ENCODE measurements around the gene ABHD17A.
"Not testable (repeated sequence)": the region's sequence is repeated elsewhere in the genome, so short reads cannot be mapped to it uniquely, and the experiment has no call there.

The ABHD17A gene

DNA sequence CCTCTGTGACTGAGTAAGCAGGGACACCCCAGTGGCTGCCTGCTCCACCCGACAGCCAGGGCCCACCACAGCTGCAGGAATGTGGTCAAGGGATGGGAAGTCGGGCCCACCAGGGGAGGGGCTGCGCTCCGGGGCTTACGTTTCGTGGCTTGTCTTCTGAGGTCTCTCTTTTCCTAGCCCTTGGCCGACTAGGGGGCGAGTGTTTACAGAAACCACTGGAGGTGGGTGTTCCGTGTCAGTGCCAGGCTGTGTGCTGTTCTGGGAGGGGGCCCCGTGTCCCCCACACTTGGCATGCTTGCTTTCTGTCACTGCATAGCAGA is 24.4 kb upstream of the ABHD17A start:
- DNase-seq, result no peak

DNA sequence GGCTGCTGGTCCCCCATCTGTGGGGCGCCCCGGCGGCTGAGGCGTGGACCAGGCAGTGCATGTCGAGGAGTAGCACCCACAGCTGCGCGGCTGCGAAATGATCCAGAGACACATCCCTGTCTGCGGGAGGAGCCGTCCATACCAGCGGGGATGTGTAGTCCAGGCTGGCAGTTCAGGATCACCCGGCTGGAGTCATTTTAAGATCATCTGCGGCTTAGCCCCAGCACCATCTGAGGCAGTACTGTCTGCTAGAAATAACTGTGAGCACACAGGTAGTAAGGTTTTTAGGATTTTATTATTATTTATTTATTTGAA is 23.0 kb upstream of the ABHD17A start:
- DNase-seq, result no peak

DNA sequence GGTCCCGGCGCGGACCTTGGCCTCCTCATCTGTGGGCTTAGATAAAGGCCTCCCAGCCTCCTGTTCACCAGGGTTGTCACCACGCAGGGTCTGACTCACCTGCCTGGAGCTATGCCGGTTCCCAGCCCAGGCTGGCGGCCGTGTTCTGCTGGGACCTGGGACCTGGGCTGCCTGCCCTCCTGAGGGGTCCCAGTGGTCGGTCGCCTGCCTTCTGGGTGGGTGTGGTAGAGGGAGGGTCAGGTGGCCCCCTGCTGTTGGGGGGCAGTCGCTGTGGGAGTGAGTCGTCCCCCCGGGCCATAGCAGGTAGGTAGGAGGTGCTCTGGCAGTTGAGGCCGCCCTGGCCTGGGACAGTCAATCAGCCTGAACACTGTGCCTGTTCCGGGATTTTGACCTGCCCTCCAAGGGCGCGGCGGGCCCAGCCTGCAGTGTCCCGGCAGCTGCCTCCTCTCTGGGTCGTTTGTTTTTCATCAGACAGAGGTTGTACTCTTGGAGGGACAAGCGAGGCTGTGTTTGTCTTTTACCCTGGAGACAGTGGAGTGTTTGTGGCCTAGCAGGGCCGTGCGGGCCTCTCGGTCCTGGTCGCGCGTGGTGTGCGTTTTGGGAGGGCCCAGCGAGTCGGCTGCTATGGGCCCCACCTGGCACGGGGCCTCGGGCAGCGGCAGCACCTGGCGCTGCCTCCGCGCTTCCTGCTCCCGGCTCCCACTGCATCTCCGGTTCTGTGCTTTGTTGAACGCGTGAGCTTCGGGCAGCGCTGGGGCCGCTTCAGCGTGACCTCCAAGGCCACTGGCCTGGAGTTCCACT is 22.5 kb upstream of the ABHD17A start:
- DNase-seq, result no peak

DNA sequence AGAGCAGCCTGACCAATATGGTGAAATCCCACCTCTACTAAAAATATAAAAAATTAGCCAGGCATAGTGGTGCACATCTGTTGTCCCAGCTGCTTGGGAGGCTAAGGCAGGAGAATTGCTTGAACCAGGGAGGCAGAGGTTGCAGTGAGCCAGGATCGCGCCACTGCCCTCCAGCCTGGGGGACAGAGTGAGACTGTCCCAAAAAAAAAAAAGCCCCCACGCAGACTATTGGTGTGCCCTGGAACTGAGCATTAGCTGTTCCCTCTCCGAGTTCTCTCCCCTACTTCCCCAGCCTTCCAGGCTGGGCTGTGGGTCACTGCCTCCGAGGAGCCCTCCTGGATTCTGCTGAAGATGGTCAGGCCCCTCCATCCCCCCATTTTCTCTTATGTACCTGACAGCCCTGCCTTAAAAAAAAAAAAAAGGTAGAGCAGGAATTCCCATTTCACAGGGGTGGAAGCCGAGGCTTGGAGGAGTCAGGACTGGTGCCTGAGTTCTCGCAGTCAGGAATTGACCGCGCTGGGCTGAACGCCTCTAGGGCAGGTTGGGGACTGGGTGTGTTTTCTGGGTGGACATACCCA is 21.8 kb upstream of the ABHD17A start:
- no peak for DNase-seq

DNA sequence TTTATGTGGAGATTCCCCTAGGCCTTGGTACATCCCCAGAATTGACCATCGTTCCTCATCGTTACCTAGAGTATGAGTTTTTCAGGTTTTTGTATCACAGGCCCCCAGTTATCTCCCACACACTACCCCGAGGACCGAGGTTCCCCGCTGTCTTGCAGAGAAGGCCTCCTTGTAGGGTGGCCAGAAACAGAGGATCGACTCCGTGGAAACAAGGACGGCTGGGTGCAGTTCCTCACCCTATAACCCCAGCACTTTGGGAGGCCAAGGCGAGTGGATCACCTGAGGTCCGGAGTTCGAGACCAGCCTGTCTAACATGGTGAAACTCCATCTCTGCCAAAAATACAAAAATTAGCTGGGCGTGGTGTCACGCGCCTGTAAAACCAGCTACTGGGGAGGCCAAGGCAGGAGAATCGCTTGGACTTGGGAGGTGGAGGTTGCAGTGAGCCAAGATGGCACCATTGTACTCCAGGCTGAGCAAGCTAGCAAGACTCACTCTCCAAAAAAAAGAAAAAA is 20.6 kb upstream of the ABHD17A start:
- no peak for DNase-seq

DNA sequence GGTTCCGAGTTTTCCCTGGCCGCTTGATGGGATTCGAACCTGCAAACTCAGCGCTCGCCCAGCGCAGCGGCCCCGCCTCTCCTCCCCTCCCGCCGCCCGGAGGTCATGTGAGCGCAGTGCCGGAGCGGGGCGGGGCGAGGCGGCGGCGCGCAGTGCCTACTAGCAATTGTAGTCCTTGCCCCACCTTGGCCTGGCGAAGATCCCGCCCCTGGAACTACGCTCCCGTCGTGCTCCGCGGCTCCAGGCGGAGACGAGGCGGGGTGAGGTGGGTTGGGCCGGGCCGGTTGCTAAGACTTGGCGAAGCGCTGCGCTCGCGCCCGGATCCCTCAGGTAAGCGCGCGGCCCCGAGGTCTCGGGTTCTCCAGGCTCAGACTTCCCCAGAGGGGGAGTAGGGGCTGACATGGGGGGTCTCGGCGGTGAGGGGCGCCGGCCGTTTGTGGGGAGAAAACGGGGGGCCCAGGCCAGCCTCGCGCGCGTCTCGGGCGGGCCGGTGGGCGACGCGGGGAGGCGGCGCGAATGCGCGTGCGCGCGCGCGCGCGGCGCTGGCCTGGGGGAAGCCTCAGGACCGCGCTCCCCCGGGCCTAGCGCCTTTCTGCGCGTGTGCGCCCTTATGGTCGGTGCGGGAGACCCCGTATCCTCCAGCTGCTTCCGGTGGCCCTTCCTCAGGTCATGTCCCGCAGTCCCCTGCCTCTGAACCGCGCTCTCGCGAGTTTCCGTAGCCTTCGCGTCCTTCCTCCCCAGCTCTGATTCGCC is 20.0 kb upstream of the ABHD17A start, which contains the start of the genes ADAT3 and SCAMP4:
Gene ADAT3, plus strand, starts transcription at position 290 of the 753 bp plus-strand sequence. CDS start 6,649 bp downstream, outside the sequence.
Gene SCAMP4, plus strand, starts transcription at position 290 of the 753 bp plus-strand sequence. CDS start 9,621 bp downstream, outside the sequence.
- peak; percentile 94 for DNase-seq

DNA sequence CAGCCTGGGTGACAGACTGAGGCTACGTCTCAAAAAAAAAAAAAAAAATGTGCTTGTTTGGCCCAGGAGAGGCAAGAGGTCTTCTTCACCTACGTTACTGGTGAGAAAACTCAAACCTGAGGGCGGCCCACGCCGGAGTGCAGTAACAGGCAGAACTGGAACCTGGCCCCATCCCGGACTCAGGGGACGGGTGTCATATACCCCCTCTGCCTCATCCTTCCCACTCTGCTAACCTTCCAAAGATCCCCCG is 19.5 kb upstream of the ABHD17A start:
- DNase-seq, result no peak

DNA sequence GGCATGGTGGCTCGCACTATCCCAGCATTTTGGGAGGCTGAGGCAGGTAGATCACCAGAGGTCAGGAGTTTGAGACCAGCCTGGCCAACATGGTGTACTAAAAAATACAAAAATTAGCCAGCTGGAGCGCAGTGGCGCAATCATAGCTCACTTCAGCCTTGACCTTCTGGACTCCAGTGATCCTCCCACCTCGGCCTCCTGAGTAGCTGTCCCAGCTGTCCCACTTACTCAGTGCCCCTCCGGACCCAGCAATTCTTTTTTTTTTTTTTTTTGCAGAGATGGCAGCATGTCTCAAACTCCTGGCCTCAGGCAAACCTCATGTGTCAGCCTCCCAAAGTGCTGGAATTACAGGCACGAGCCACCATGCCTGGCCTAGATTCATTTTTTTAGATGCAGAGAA is 17.6 kb upstream of the ABHD17A start:
- no peak for DNase-seq

DNA sequence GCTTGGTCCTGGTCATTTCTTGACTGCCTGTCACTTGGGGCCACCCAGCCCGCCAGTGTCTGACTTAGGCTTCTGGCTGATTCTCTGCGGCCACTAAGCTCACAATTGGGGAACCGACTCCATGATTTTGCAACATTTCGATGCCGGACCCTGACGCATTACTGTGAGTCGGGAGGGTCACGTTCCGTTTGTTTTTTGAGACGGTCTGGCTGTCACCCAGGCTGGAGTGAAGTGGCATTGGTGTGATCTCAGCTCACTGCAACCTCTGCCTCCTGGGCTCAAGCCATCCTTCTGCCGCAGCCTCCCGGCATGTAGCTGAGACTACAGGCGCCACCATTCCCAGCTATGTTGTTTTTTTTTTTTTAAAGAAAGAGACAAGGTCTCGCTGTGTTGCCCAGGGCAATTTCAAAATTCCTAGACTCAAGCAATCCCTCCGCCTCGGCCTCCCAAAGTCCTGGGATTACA is 16.7 kb upstream of the ABHD17A start:
- no peak for DNase-seq

DNA sequence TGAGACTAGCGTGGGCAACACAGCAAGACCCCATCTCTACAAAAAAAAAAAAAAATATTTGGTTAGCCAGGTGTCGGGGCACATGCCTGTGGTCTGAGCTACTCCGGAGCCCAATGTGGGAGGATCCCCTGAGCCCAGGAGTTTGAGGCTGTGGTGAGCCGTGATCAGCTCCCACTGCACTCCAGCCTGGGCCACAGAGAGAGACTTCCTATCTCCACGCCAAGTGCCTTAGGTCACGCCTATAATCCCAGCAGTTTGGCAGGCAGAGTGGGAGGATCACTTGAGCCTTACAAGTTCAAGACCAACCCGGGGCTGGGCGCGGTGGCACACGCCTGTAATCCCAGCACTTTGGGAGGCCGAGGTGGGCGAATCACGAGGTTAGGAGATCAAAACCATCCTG is 11.2 kb upstream of the ABHD17A start:
- DNase-seq, result no peak

DNA sequence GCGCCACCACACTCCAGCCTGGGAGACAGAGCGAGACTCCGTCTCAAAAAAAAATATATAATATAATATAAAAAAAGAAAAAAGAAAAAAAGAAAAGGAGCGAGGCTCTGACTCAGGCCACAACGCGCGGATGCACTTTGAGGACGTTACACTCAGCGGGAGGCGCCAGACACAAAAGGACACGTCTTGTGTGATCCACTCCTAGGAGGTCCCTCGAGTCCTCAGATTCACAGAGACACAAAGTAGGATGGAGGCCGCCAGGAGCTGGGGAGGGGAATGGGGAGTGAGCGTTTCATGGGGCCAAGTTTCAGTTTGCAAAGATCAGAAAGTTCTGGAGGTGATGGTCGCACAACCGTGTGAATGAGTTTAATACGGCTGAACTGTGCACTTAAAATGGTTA is 8.5 kb upstream of the ABHD17A start:
- DNase-seq, result no peak

DNA sequence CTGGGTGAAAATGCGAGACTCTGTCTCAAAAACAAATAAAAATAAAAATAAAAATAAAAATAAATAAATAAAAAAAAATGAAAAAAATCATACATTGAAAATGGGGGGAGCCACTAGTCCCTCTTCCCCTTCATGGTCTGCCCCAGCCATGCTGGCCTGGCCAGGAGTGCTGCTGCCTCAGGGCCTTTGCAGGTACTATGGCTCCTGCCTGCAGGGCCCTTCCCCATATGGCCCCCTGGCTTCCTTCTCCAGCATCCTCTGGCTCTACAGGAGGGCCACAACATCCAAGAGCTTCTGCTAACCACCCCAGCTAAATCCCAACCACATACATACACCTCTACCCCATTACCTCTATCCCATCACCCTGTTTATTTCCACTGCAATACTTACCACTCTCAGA is 4.6 kb upstream of the ABHD17A start:
- DNase-seq, result no peak

DNA sequence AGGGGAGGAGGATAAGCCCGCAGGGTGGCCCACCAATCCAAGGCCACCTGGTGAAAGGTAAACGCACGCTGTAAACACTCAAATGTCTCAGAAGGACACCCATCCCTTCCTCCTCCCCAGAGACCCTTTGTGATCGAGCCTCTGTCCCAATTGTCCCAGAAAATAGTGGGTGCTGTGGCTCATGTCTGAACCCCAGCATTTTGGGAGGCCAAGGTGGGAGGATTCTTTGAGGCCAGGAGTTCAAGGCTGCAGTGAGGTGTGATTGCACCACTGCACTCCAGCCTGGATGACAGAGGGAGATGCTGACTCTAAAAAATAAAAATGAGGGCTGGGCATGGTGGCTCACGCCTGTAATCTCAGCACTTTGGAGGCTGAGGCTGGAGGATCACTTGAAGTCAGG is 3.1 kb upstream of the ABHD17A start:
- DNase-seq, result no peak

DNA sequence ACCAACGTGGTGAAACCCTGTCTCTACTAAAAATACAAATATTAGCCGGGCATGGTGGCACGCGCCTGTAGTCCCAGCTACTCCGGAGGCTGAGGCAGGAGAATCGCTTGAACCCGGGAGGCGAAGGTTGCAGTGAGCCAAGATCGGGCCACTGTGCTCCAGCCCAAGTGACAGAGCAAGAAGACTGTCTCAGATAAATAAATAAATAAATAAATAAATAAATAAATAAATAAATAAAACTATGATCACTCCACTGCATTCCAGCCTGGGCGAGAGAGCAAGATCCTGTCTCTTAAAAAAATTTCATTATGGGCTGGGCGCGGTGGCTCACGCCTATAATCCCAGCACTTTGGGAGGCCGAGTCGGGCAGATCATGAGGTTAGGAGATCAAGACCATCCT is 1.1 kb upstream of the ABHD17A start:
- not testable (repeated sequence) for DNase-seq

DNA sequence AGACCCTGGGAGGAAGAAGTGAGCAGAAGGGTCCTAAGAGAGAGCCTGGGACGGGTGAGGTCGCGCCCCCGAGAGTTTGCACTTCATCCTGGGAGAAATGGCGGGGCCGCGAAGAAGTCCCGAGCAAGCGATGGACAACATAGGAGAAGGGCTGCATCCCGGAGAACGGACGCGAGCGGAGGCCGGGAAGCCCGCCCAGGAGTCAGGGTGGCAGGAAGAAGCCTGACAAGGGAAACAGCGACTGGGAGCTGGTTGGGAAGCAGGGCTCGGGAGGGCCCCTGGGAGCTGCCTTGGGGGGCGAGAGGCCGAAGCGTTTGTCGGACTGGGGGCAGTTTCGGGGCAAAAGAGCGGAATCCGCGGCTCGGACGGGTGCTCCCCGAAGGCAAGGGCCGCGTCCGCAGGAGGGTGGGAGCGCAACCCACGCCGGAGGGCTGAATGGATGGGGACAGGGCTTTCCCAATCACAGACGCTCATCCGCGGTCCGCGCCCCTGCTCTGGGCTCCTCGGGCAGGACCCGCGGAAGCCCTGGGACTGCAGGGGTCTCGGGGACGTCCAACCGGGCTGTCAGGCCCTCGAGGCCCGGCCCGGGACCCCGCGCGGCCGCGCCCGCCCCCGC is 469 bp downstream of the ABHD17A start:
- DNase-seq, result no peak

DNA sequence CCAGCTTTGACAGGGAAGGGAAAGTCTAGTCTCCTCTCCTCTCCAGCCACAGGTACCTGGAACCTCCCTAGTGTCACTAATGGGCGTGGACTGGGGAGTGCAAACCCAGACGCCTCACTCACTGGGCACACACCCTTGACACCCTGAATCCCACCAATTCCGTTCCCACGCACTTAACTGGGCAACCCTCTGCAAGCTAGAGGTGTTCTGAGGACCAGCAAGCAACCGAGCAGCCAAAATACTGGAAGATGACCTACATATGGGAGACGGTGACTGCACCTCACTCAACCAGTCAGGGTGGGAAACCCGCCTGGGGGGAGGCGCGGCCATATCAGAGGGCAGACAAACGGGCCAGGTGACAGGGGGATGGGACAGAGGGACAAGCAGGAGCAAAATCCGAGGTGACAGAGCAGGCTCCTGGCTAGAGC is 991 bp downstream of the ABHD17A start:
- DNase-seq, result no peak

DNA sequence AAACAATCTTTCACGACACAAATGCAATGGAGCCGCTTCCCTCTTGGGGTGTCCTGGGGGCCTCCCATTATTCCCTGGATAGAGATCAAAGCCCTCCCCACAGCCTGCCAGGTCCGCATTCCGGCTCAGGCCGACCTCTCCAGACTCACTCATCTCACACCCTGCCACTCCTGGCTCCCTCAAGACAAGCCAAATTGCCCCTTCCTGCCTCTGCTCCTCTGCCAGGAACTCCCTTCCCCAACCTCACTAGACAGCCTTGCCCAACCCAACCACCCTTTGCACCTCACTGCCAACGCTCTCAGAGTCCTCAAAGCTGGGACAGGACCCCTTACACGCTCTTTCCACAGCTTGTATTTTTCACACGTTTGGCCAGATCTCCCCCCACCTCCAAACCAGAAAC is 1.5 kb downstream of the ABHD17A start:
- no peak for DNase-seq

DNA sequence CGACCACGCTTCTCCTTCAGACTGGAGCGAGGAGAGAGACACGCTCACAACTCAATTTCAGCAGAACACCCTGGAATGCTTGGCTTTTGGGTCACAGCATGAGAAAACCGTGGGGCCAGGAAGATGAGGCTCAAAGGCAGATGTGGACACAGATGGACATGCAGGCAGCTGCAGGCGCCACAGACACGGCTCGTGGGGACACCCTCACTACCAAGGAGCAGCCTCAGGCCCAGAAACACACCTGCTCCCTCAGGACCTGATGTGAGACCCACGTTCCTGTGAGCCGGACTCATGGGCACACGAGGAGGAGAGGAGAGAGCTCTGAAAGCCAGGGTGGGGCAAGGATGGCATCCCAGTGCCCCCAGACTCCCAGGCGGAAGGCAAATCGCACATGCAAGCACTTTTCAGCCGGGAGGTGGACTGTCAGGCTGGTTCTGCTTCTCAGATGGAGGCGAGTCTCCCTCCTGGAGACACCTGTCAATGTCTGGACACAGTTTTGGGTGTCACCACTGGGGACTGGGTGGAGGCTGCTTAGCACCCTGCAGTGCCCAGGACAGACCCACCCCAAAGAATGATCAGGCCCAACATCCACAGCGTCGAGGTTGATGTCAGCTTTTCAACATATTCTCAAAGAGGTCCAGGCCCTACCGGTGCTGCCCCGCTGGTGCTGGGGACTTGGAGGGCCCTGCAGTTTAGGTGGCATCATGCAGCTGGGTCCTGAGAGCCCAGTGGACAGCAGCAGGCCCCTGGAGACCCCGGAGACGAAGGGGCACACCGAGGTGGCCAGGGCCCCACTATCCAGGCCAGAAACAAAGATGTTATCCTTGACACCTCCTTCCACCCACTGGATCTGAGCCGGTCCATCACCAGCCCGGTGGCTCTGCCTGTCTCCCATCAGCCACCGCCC is 2.3 kb downstream of the ABHD17A start:
- no peak for DNase-seq

DNA sequence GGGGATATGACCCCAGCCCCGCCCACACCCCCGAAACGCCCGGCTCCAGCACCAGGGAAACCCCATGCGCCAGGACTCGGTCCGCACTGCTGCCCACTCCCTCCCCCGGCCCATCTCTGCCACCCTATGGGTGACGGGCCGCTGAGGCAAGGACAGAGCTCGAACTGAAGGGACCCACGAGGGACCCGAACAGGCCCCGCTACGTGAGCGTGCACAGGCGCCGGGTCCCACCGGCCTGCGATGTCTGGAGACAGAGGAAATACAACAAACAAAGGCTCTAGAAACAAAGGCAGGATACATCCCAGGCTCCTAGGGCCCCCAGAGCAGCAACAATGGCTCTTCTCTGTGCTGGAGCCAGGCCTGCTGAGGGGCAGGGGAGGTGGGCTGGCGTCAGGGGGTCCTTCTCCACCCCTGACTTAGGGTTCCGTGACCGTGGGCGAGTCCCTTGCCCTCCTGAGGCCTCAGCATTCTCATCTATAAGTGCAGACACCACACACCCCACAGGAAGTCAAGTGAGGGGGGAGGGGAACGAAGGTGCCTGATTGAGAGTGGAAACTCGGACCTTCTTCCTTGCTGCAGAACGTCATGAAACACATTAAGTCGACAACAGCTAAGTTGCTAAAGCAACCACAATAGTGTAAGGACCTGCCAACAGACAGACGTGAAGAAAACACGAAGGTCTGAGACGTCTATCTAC is 3.1 kb downstream of the ABHD17A start:
- DNase-seq, result no peak

DNA sequence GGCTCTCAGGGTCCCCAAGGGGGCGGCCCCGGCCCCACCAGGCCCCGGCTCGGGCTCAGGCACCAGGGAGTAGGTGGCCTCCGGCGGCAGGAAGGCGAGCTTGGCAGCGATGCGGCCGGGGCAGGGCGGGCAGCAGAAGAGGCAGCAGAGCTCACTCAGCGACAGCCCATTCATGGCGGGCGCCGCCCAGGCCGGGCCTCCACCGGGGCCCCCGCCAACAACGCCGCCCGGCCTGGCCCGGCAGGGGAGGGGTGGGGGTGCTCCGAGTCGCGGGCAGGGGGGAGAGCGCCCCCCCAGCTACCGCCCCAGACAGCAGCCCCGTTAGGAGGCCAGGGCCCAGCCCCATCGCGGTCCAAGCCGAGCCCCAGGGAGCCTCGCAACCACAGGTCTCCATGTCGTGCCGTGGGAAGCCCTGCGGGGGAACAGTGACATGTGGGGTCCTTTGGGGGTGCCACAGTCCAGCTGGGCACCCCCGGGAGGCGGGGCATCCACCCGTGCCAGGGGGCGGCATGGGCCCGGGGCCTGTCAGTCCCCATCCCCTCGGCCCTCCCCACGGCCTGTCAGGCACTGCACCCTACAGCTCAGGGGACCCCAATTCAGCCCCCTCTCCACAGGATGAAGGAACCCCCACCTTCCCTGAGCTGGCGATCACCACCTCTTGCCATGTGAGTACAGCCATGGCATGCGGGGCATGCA is 3.8 kb downstream of the ABHD17A start:
- not testable (repeated sequence) for DNase-seq

Measured in activated gamma-delta T cell (primary cell).